HL-60 (cell line): ENCODE data around the gene COL25A1.

Experiments
- DNase-seq, 2 experiments: peaks; one replicate each; pipeline ENCODE4 v3.0.0-alpha.2; 2010 to 2020; ENCODE audit warnings: low read depth in 1 of 2, low spot score in 1 of 2
- H3K27ac ChIP-seq: fragments of 250-450 bp; sonication (Bioruptor Pico); replicated peaks from 2 replicates; pipeline ENCODE4 v1.5.1; 2020; ENCODE audit warnings: mild to moderate bottlenecking, moderate library complexity
- H3K27me3 ChIP-seq: fragments of 250-450 bp; sonication (Bioruptor Pico); 2 replicates; pipeline ENCODE4 v1.5.1; 2021; ENCODE audit warnings: mild to moderate bottlenecking, moderate library complexity; ENCODE audit not compliant: insufficient read depth, poor library complexity, severe bottlenecking
- H3K4me3 ChIP-seq: replicated peaks from 2 replicates; pipeline ENCODE4 v1.5.1; 2011; ENCODE audit warnings: mild to moderate bottlenecking, control low read depth, low read length; ENCODE audit not compliant: insufficient read depth
- GABPA ChIP-seq: IDR thresholded peaks from 2 replicates; pipeline ENCODE4 v1.6.1; 2012; ENCODE audit warnings: low read depth
- POLR2AphosphoS5 ChIP-seq: IDR thresholded peaks from 2 replicates; pipeline ENCODE4 v1.6.1; 2012; ENCODE audit warnings: low read depth
- SPI1 ChIP-seq: IDR thresholded peaks from 2 replicates; pipeline ENCODE4 v1.6.1; 2012; ENCODE audit warnings: low read depth, mild to moderate bottlenecking, borderline replicate concordance
- TF ChIP-seq, protein P1 (sequence below): IDR thresholded peaks from 2 replicates; pipeline ENCODE4 v1.6.1; 2012; ENCODE audit warnings: low read depth; ENCODE audit not compliant: insufficient replicate concordance
- TF ChIP-seq, protein P2 (sequence below): IDR thresholded peaks from one replicate; pipeline ENCODE4 v1.5.1; 2011; ENCODE audit warnings: low read length, control low read depth, inconsistent platforms; ENCODE audit not compliant: insufficient read depth

Gene COL25A1

GRCh38 chr4:109301651-109302360 is 652 bp downstream of the COL25A1 start:
- no peak overlapping the region for H3K4me3 ChIP-seq
- no peak overlapping the region for H3K27ac ChIP-seq
- no peak for DNase-seq
- TF ChIP-seq GABPA (no peak), SPI1 (no peak), POLR2AphosphoS5 (no peak)
- TF ChIP-seq, protein P1, sequence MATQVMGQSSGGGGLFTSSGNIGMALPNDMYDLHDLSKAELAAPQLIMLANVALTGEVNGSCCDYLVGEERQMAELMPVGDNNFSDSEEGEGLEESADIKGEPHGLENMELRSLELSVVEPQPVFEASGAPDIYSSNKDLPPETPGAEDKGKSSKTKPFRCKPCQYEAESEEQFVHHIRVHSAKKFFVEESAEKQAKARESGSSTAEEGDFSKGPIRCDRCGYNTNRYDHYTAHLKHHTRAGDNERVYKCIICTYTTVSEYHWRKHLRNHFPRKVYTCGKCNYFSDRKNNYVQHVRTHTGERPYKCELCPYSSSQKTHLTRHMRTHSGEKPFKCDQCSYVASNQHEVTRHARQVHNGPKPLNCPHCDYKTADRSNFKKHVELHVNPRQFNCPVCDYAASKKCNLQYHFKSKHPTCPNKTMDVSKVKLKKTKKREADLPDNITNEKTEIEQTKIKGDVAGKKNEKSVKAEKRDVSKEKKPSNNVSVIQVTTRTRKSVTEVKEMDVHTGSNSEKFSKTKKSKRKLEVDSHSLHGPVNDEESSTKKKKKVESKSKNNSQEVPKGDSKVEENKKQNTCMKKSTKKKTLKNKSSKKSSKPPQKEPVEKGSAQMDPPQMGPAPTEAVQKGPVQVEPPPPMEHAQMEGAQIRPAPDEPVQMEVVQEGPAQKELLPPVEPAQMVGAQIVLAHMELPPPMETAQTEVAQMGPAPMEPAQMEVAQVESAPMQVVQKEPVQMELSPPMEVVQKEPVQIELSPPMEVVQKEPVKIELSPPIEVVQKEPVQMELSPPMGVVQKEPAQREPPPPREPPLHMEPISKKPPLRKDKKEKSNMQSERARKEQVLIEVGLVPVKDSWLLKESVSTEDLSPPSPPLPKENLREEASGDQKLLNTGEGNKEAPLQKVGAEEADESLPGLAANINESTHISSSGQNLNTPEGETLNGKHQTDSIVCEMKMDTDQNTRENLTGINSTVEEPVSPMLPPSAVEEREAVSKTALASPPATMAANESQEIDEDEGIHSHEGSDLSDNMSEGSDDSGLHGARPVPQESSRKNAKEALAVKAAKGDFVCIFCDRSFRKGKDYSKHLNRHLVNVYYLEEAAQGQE, result no peak
- TF ChIP-seq, protein P2, sequence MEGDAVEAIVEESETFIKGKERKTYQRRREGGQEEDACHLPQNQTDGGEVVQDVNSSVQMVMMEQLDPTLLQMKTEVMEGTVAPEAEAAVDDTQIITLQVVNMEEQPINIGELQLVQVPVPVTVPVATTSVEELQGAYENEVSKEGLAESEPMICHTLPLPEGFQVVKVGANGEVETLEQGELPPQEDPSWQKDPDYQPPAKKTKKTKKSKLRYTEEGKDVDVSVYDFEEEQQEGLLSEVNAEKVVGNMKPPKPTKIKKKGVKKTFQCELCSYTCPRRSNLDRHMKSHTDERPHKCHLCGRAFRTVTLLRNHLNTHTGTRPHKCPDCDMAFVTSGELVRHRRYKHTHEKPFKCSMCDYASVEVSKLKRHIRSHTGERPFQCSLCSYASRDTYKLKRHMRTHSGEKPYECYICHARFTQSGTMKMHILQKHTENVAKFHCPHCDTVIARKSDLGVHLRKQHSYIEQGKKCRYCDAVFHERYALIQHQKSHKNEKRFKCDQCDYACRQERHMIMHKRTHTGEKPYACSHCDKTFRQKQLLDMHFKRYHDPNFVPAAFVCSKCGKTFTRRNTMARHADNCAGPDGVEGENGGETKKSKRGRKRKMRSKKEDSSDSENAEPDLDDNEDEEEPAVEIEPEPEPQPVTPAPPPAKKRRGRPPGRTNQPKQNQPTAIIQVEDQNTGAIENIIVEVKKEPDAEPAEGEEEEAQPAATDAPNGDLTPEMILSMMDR, result no peak
- peaks cover 38% of the 10 kb centered on the region for H3K27me3 ChIP-seq

- Histone ChIP-seq H3K4me3 (no peak overlapping the region), H3K27me3 (peaks cover 31% of the 10 kb centered on the region), H3K27ac (no peak overlapping the region)
- TF ChIP-seq SPI1, result no peak
- TF ChIP-seq GABPA, result no peak
- TF ChIP-seq, protein P2, result no peak
- no peak for TF ChIP-seq POLR2AphosphoS5
- TF ChIP-seq, protein P1, result no peak
- no peak for DNase-seq
Observed at GRCh38 chr4:109298279-109299010, 4.0 kb downstream of the COL25A1 start.

- DNase-seq, result no peak
- Histone ChIP-seq H3K4me3 (no peak overlapping the region), H3K27me3 (peaks cover 12% of the 10 kb centered on the region), H3K27ac (no peak overlapping the region)
- TF ChIP-seq, protein P1, result no peak
- TF ChIP-seq, protein P2, result no peak
- no peak for TF ChIP-seq GABPA
Observed at GRCh38 chr4:109296527-109296926, 5.9 kb downstream of the COL25A1 start.
